Measurements from ENCODE around the gene IL17REL. TPM values are rescaled to one million over a fixed set of nuclear protein-coding genes. Genes with fewer than 3 reads are reported as not detected.
"Not testable (repeated sequence)": the region's sequence is repeated elsewhere in the genome, so short reads cannot be mapped to it uniquely, and the experiment has no call there.

Gene IL17REL
- total RNA-seq, 4 donors from 2014 or later: not detected

GRCh38 chr22:49991167-49991566, 21.4 kb downstream of the IL17REL start:
- intact Hi-C loops (cut with DNase I; ENCODE audit: low total_unique reads): no loop called here
- TF ChIP-seq, protein P1, sequence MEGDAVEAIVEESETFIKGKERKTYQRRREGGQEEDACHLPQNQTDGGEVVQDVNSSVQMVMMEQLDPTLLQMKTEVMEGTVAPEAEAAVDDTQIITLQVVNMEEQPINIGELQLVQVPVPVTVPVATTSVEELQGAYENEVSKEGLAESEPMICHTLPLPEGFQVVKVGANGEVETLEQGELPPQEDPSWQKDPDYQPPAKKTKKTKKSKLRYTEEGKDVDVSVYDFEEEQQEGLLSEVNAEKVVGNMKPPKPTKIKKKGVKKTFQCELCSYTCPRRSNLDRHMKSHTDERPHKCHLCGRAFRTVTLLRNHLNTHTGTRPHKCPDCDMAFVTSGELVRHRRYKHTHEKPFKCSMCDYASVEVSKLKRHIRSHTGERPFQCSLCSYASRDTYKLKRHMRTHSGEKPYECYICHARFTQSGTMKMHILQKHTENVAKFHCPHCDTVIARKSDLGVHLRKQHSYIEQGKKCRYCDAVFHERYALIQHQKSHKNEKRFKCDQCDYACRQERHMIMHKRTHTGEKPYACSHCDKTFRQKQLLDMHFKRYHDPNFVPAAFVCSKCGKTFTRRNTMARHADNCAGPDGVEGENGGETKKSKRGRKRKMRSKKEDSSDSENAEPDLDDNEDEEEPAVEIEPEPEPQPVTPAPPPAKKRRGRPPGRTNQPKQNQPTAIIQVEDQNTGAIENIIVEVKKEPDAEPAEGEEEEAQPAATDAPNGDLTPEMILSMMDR (IDR thresholded peaks at IDR 0.05): no peak
- no peak for TF ChIP-seq POLR2A (IDR thresholded peaks at IDR 0.05)
- WGBS, 2 donors: 88 to 92% methylated on average over 6 of the region's 6 CpGs
- no peak for DNase-seq (ENCODE audit: low spot score in 2 of 2)
- no peak overlapping the region for H3K4me3 ChIP-seq (ENCODE audit: low read depth, poor library complexity, severe bottlenecking)

- H3K4me3 ChIP-seq (ENCODE audit: low read depth, poor library complexity, severe bottlenecking); intact Hi-C loops (cut with DNase I; ENCODE audit: low total_unique reads): not testable (repeated sequence)
- WGBS, 2 donors: 90 to 94% methylated on average over 16 to 23 of the region's 24 CpGs
- peak in 1 of 2 donors; percentile 54 for DNase-seq (ENCODE audit: low spot score in 2 of 2)
Observed at GRCh38 chr22:49989826-49990225, 22.7 kb downstream of the IL17REL start.

DNA sequence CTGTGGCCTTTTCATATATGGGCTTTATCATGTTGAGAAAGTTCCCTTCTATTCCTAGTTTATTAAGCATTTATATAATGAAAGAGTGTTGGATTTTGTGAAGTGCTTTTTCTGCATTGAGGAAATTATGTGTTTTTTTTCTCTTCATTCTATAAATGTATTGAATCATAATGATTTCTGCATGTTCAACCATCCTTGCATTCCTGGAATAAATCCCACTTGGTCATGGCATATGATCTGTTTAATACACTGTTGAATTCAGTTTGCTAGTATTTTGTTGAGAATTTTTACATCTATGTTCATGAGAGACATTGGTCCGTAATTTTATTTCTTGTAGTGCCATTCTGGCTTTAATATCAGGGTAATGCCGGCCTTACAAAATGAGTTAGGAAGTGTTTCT, 26.2 kb downstream of the IL17REL start:
- 71 to 94% methylated on average over 2 of the region's 2 CpGs for WGBS, 2 donors
- H3K4me3 ChIP-seq (ENCODE audit: low read depth, poor library complexity, severe bottlenecking): no peak overlapping the region
- intact Hi-C loops (cut with DNase I; ENCODE audit: low total_unique reads): no loop called here
- TF ChIP-seq POLR2A (IDR thresholded peaks at IDR 0.05): no peak
- TF ChIP-seq, protein P1 (IDR thresholded peaks at IDR 0.05): no peak
- no peak for DNase-seq (ENCODE audit: low spot score in 2 of 2)

GRCh38 chr22:49983148-49984042, 29.2 kb downstream of the IL17REL start:
- 7 to 15% methylated on average over 27 to 51 of the region's 90 CpGs for WGBS, 2 donors
- DNase-seq (ENCODE audit: low spot score in 2 of 2): peak; percentile 12 to 82
- TF ChIP-seq, protein P1 (IDR thresholded peaks at IDR 0.05): no peak
- intact Hi-C loops (cut with DNase I; ENCODE audit: low total_unique reads): no loop called here
- no peak overlapping the region for H3K4me3 ChIP-seq (ENCODE audit: low read depth, poor library complexity, severe bottlenecking)

DNA sequence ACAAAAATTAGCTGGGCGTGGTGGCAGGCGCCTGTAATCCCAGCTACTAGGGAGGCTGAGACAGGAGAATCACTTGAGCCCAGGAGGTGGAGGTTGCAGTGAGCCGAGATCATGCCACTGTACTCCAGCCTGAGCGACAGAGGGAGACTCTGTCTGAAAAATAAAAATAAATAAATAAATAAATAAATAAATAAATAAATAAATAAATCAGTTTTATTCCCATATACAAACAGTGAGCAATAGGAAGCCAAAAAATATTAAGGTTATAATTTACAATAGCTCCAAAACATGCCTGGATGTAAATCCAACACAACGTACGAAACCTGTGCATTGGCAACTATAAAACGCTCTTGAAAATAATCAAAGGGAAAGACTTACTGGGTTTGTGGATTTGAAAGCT, 30.8 kb downstream of the IL17REL start:
- 94 to 97% methylated on average over 7 of the region's 7 CpGs for WGBS, 2 donors
- intact Hi-C loops (cut with DNase I; ENCODE audit: low total_unique reads); H3K4me3 ChIP-seq (ENCODE audit: low read depth, poor library complexity, severe bottlenecking); DNase-seq (ENCODE audit: low spot score in 2 of 2): not testable (repeated sequence)

- 52 to 53% methylated on average over 7 of the region's 7 CpGs for WGBS, 2 donors
- DNase-seq (ENCODE audit: low spot score in 2 of 2): peak; percentile 12 to 50
- TF ChIP-seq, protein P1 (IDR thresholded peaks at IDR 0.05): peak in 1 of 3 donors; percentile 11
- no peak for TF ChIP-seq POLR2A (IDR thresholded peaks at IDR 0.05)
- intact Hi-C loops (cut with DNase I; ENCODE audit: low total_unique reads): no loop called here
- no peak overlapping the region for H3K4me3 ChIP-seq (ENCODE audit: low read depth, poor library complexity, severe bottlenecking)
Observed at GRCh38 chr22:49979587-49980264, 32.8 kb downstream of the IL17REL start.

Measured in lower leg skin (tissue), 4 donors.